GM18499 (cell line): ENCODE data around the gene COL26A1.

Experiments
- ATAC-seq: cut with Tn5 transposase; IDR thresholded peaks from one replicate; pipeline ENCODE4 v1.9.1; 2021; ENCODE audit warnings: moderate number of reproducible peaks; ENCODE audit not compliant: insufficient read depth, unreplicated experiment

Gene COL26A1

DNA sequence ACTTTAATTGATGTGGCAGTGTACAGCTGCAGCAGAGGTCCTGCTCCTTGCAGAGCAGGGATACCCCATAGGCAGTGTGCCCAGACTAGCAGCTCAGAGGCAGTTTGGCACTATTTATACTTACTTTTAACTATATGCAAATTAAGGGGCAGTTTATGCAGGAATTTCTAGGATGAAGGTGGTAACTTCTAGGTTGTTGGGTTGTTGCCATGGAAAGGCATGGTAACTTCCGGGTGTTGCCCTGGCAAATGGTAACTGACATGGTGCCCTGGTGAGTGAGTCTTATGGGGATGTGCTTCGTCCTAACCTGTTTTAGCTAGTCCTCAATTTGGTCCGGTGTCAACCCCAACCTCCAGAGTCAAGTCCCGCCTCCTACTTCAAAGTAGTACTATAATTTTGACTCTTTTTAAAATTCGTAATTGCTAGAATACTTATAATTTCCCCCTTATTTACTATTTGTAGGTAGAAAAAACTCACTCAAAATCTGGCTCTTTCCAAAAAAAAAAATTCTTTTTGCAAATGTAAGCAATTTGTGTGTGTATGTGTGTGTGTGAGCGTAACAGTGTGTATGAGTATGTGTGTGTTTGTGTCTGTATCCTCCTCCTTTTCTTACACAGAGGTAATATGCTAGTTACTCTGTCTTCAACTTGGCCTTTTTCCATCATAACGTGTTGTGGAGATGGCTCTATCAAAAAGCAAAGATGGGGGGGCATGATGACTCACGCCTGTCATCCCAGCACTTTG, 5.9 kb downstream of the COL26A1 start:
- no peak for ATAC-seq

DNA sequence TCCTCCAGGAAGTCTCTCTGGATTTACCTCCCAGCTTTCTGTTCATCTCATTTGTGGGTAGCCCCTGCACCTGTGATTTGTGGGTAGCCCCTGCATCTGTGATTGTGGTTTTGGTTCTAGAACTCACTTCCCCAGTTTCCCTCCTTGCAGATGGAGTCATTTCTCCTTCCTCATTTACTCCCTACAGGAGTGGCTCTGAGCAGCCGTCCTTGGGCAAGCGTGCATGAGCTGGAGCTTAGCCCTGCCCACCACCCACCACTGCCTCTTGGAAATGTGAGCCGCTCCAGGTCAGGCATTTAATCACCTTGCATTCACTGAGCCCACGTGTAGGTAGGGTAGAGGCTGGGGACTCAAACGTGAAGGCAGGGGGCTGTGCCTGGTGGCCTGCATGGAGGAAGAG, 8.2 kb downstream of the COL26A1 start:
- no peak for ATAC-seq

GRCh38 chr7:101373812-101374614, 11.3 kb downstream of the COL26A1 start:
- no peak for ATAC-seq

DNA sequence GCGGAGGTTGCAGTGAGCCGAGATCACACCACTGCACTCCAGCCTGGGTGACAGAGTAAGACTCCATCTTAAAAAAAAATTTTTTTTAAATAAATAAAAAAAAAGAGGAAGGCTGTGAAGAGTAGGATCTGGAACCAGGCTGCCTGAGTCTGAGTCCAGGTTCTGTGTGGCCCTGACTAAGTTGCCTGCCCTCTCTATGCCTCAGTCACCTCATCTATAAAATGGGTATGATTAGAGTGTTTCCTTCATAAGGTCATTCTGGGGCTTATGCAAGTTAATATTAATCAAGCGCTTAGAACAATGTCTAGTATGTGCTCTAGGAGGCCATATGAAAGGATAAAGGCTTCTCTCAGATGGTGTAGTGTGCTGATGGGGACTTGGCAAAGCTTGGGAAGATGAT, 12.3 kb downstream of the COL26A1 start:
- ATAC-seq = no peak

GRCh38 chr7:101376601-101377000, 13.9 kb downstream of the COL26A1 start:
- no peak for ATAC-seq

DNA sequence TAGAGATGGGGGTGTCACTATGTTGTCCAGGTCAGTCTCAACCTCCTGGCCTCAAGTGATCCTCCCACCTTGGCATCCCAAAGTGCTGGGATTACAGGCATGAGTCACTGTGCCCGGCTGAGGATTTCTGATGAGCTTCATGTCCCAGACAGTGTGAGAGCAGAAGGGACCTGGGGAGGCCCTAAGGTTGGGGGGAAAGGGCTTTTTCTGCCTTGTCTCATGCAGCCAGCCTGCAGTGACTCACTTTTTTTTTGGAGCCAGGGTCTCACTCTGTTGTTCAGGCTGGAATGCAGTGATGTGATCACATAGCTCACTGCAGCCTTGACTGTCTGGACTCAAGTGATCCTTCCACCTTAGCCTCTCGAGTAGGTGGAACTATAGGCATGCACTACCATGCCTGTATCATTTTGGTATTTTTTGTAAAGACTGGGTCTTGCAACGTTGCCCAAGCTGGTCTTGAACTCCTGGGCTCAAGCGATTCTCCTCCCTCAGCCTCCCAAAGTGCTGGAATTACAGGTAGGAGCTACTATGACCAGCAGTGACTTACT, 14.6 kb downstream of the COL26A1 start:
- no peak for ATAC-seq

- no peak for ATAC-seq
Observed at GRCh38 chr7:101378751-101379174, 16.1 kb downstream of the COL26A1 start.

DNA sequence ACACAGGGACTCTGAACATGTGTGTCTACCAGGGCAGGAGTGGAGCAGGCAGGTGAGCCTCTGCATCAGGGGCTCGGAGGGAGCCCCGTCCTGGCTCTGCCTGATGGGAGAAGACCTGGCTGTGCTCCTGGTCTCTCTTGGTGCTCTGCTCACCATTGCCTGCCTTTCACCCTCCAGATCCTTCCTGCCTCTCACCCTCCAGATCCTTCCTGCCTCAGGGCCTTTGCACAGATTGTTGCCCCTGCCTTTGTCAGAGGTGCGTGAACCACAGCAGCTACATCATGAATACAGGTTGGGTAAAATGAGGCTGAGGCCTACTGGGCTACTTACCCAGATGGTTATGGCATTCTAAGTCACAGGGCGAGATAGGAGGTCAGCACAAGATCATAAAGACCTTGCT, 16.6 kb downstream of the COL26A1 start:
- ATAC-seq = no peak

- ATAC-seq = no peak
Observed at GRCh38 chr7:101381549-101382111, 19.0 kb downstream of the COL26A1 start.

DNA sequence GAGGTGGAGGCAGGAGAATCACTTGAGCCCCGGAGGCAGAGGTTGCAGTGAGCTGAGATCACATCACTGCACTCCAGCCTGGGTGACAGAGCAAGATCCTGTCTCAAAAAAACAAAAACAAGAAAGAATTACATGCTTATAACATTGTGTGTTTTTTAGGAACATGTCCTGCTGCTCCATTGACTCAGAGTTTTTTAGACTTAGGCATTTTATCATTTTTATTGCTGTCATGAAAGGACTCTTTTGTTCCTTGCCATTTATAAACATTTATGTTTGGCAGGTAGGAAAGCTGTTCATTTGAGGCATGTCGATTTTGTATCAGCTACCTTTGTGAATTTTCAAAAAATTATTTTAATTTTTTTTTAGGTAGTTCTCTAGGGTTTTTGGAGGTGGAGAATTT, 20.3 kb downstream of the COL26A1 start:
- ATAC-seq = no peak

DNA sequence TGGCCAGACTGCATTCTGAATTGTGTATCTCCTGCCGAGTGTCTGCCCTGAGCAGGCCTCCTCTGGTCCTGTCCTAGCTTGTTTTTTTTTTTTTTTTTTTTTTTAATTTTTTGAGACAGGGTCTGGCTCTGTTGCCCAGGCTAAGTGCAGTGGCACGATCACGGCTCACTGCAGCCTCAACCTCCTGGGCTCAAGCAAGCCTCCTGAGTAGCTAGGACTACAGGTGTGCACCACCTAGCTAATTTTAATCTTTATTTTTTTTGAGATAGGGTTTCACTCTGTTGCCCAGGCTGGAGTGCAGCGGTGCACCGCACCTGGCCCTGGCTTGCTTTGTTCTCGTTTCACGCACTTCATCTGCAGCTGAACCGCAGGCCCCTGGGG, 23.5 kb downstream of the COL26A1 start:
- ATAC-seq = no peak

GRCh38 chr7:101386558-101387231, 24.0 kb downstream of the COL26A1 start:
- ATAC-seq = no peak

GRCh38 chr7:101390901-101391301, 28.2 kb downstream of the COL26A1 start:
- ATAC-seq = no peak

- ATAC-seq = no peak
Observed at GRCh38 chr7:101391991-101392390, 29.3 kb downstream of the COL26A1 start.

- no peak for ATAC-seq
Observed at GRCh38 chr7:101393865-101394264, 31.2 kb downstream of the COL26A1 start.

- no peak for ATAC-seq
Observed at GRCh38 chr7:101395376-101395775, 32.7 kb downstream of the COL26A1 start.

- no peak for ATAC-seq
Observed at GRCh38 chr7:101397243-101397642, 34.6 kb downstream of the COL26A1 start.

GRCh38 chr7:101397770-101398324, 35.2 kb downstream of the COL26A1 start:
- no peak for ATAC-seq

DNA sequence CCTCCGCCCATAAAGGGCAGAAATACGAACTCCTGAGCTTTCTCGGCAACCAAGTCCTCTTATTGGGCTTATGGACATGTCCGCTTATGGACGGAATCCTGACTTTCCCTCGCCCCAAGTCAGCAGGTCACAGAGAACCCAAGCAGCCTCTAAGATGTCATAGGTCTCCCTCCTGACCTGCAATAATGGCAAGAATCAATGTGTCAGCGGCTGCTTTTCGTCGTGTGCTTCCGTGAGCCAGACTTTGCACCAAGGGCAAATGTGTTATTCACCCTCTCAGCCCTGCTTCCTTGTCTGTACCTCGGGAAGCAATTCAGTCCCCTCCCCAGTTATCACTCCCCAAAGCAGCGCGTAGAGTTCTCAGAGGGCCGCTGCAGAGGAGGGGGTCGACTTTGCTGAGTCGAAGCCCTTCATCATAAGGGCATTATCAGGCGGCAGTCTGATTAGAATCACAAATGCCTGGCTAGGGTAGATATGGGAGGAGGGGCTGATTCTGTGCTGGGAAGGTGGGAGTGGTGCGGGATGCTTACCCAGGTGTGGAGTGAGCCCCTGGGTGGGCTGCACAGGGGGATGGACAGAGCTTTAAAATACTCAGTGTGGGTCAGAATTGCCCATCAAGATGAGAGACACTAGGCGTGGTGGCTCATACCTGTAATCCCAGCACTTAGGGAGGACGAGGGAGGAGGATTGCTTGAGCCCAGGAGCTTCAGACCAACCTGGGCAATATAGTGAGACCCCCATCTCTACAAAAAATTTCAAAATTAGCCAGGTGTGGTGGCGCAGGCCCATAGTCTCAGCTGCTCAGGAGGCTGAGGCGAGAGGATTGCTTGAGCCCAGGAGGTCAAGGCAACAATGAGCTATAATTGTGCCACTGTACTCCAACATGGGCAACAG, 36.0 kb downstream of the COL26A1 start:
- ATAC-seq = no peak
